H1 (cell line): ENCODE measurements around the gene ITGB5.

ENCODE experiments used
- CHD1 ChIP-seq: IDR thresholded peaks from 2 replicates; pipeline ENCODE4 v1.6.1; 2012; ENCODE audit warnings: low read depth, low read length, improper control_type of control experiment
- POLR2AphosphoS5 ChIP-seq: IDR thresholded peaks from 2 replicates; pipeline ENCODE4 v1.6.1; 2011; ENCODE audit warnings: low read depth, low read length
- TAF1 ChIP-seq: IDR thresholded peaks from 2 replicates; pipeline ENCODE4 v1.6.1; 2011; ENCODE audit warnings: mild to moderate bottlenecking, low read depth, low read length
- TF ChIP-seq, protein P1 (sequence below), 3 experiments: IDR thresholded peaks; 1 replicate in 2 of 3; 2 replicates in 1 of 3; pipeline versions ENCODE4 v1.5.1 to v1.6.1; 2011; ENCODE audit warnings: low read length in 3 of 3, mild to moderate bottlenecking in 3 of 3, inconsistent platforms in 2 of 3, low read depth in 1 of 3, moderate library complexity in 1 of 3; ENCODE audit not compliant: insufficient read depth in 1 of 3; ENCODE audit errors: control extremely low read depth in 1 of 3

DNA sequence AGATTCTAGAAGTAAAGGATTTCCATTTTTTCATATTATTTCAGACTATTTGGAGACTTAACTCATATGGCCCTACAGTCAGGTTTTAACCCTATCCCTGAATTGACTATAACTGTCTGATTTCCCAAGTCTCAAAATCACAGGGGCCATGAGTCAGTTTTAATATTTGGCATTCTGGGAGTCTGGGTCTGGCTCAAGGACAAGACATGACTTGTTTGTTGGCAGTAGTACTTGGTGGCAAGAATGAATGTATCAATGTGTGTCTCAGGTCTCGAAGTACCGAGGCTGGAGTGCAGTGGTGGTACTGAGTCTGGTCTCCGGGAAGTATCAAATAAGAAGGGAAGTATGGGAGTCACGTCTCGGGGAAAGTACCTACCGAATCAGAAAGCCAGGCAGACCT, 146.1 kb downstream of the ITGB5 start:
- TF ChIP-seq, protein P1, sequence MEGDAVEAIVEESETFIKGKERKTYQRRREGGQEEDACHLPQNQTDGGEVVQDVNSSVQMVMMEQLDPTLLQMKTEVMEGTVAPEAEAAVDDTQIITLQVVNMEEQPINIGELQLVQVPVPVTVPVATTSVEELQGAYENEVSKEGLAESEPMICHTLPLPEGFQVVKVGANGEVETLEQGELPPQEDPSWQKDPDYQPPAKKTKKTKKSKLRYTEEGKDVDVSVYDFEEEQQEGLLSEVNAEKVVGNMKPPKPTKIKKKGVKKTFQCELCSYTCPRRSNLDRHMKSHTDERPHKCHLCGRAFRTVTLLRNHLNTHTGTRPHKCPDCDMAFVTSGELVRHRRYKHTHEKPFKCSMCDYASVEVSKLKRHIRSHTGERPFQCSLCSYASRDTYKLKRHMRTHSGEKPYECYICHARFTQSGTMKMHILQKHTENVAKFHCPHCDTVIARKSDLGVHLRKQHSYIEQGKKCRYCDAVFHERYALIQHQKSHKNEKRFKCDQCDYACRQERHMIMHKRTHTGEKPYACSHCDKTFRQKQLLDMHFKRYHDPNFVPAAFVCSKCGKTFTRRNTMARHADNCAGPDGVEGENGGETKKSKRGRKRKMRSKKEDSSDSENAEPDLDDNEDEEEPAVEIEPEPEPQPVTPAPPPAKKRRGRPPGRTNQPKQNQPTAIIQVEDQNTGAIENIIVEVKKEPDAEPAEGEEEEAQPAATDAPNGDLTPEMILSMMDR (IDR thresholded peaks at IDR 0.05; ENCODE audit: control extremely low read depth in 1 of 3, insufficient read depth in 1 of 3, low read depth in 1 of 3, low read length in 3 of 3): no peak
- TF ChIP-seq TAF1: no peak
- TF ChIP-seq POLR2AphosphoS5: no peak
- TF ChIP-seq CHD1: no peak
